GM19023 (cell line): ENCODE data around the gene APH1A.
"Not testable (repeated sequence)": the region's sequence is repeated elsewhere in the genome, so short reads cannot be mapped to it uniquely, and the experiment has no call there.

Experiments used
- ATAC-seq: cut with Tn5 transposase; IDR thresholded peaks from one replicate; pipeline ENCODE4 v1.9.1; 2021; ENCODE audit warnings: mild to moderate bottlenecking, moderate library complexity; ENCODE audit not compliant: unreplicated experiment

APH1A gene

GRCh38 chr1:150269451-150269850, 635 bp upstream of the APH1A start:
- ATAC-seq = no peak

- peak; percentile 26 for ATAC-seq
These were observed 494 bp downstream of the APH1A start for GRCh38 chr1:150268340-150268704.

GRCh38 chr1:150267896-150268295, 920 bp downstream of the APH1A start:
- no peak for ATAC-seq

GRCh38 chr1:150263549-150263948, 5.3 kb downstream of the APH1A start:
- no peak for ATAC-seq

- ATAC-seq = no peak
These were observed 6.2 kb downstream of the APH1A start for GRCh38 chr1:150262388-150263320.

- ATAC-seq = no peak
These were observed 7.4 kb downstream of the APH1A start for GRCh38 chr1:150261367-150261766.

- no peak for ATAC-seq
These were observed 8.8 kb downstream of the APH1A start for GRCh38 chr1:150259758-150260669.

- no peak for ATAC-seq
These were observed 9.6 kb downstream of the APH1A start for GRCh38 chr1:150259217-150259616.

- ATAC-seq = no peak
These were observed 10.9 kb downstream of the APH1A start, which contains the start of gene CA14 for GRCh38 chr1:150257624-150258585. CA14 (plus strand) TSS chr1:150257774; CDS start chr1:150258129, 355 bp downstream.

GRCh38 chr1:150256554-150257341, 12.1 kb downstream of the APH1A start:
- no peak for ATAC-seq

- no peak for ATAC-seq
These were observed 12.6 kb downstream of the APH1A start for GRCh38 chr1:150256198-150256553.

GRCh38 chr1:150249936-150250335, 18.9 kb downstream of the APH1A start:
- ATAC-seq = no peak

- no peak for ATAC-seq
These were observed 25.8 kb downstream of the APH1A start for GRCh38 chr1:150243003-150243402.

- no peak for ATAC-seq
These were observed 31.1 kb downstream of the APH1A start for GRCh38 chr1:150237746-150238145.

GRCh38 chr1:150237176-150237575, 31.6 kb downstream of the APH1A start:
- ATAC-seq = not testable (repeated sequence)

- ATAC-seq = no peak
These were observed 32.2 kb downstream of the APH1A start for GRCh38 chr1:150236614-150237100.

- peak; percentile 79 for ATAC-seq
These were observed 32.8 kb downstream of the APH1A start, which contains the start of gene ANP32E for GRCh38 chr1:150235852-150236613. ANP32E (minus strand) TSS chr1:150236112; CDS start chr1:150235786, 326 bp downstream.

- no peak for ATAC-seq
These were observed 33.4 kb downstream of the APH1A start for GRCh38 chr1:150235294-150235851.
